ENCODE data around the gene NOS1. TPM values are rescaled to one million over a fixed set of nuclear protein-coding genes. Genes with fewer than 3 reads are reported as not detected.

NOS1 gene
- total and polyA plus RNA-seq, 2 of the 8 experiments (the other 6 are each of a cell fraction or from before 2014, with no cell fraction given): 1.5 to 2.0 TPM

DNA sequence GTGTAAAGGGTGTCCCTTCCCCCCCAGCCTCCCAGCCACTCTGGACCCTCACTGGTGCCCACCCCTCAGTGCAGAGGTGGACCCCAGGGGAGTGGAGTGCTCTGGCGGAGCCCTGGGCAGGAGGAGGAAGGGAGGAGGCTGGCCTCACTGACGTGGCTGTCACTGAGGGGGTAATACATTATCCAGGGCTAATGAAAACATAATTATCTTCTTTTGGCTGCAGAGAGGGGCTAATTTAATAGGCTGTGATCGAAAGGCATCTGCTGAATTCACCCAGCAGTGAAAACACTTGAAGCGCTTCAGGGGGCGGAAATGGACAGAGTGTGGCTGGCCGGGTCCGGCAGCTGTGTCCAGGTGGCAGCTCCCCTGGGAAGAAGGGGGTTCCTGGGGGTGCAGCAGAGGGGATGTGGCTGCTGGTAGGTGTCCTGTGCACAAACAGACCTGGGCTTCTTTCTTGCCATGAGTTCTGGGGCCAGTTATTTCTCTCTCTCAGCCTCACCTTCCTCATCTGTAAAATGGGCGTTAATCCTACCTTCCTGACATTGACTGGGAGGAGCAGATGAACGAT, 3.7 kb upstream of the NOS1 start (continued):
- TF ChIP-seq, protein P1, sequence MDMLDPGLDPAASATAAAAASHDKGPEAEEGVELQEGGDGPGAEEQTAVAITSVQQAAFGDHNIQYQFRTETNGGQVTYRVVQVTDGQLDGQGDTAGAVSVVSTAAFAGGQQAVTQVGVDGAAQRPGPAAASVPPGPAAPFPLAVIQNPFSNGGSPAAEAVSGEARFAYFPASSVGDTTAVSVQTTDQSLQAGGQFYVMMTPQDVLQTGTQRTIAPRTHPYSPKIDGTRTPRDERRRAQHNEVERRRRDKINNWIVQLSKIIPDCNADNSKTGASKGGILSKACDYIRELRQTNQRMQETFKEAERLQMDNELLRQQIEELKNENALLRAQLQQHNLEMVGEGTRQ (IDR thresholded peaks at IDR 0.05; ENCODE audit: low read length): no peak
- TF ChIP-seq SP1 (IDR thresholded peaks at IDR 0.05; ENCODE audit: low read depth, low read length) (no peak), TAF7 (optimal IDR thresholded peaks at IDR 0.05; ENCODE audit: borderline replicate concordance, low read depth, low read length) (no peak), SIRT6 (IDR thresholded peaks at IDR 0.05; ENCODE audit: low read length) (no peak)

All from H1 (cell line).